Subcutaneous abdominal adipose tissue (tissue), 5 donors: ENCODE results near the gene EGFR.

Source experiments
- H3K27ac ChIP-seq: one replicate; pipeline ENCODE4 v1.7.0; 2013; ENCODE audit warnings: low read depth, mild to moderate bottlenecking, inconsistent platforms, low read length, moderate library complexity
- H3K27me3 ChIP-seq, 5 donors: one replicate each; pipeline ENCODE4 v1.7.0; 2013; ENCODE audit warnings: low read length in 5 of 5, inconsistent platforms in 1 of 5; ENCODE audit not compliant: control insufficient read depth in 5 of 5, insufficient read depth in 4 of 5
- H3K36me3 ChIP-seq, 5 donors: one replicate each; pipeline ENCODE4 v1.7.0; 2013; ENCODE audit warnings: low read length in 5 of 5; ENCODE audit not compliant: control insufficient read depth in 5 of 5, insufficient read depth in 5 of 5
- H3K4me1 ChIP-seq, 5 donors: one replicate each; pipeline ENCODE4 v1.7.0; 2013; ENCODE audit warnings: low read length in 5 of 5, mild to moderate bottlenecking in 3 of 5, moderate library complexity in 1 of 5; ENCODE audit not compliant: control insufficient read depth in 5 of 5, insufficient read depth in 5 of 5
- H3K4me3 ChIP-seq, 5 donors: one replicate each; pipeline ENCODE4 v1.7.0; 2013; ENCODE audit warnings: low read length in 5 of 5, low read depth in 1 of 5
- H3K9ac ChIP-seq, 5 donors: one replicate each; pipeline ENCODE4 v1.7.0; 2013; ENCODE audit warnings: low read length in 5 of 5, mild to moderate bottlenecking in 4 of 5, moderate library complexity in 3 of 5
- H3K9me3 ChIP-seq, 5 donors: one replicate each; pipeline ENCODE4 v1.7.0; 2013; ENCODE audit warnings: low read length in 5 of 5; ENCODE audit not compliant: control insufficient read depth in 5 of 5
- donor health status: healthy.
- donor health status: healthy.
- donor health status: healthy.
- donor health status: healthy.
- donor health status: healthy.

EGFR gene

GRCh38 chr7:55085511-55086412, 66.9 kb downstream of the EGFR start:
- Histone ChIP-seq H3K36me3 (no peaks in the 10 kb centered on the region), H3K9ac (peak overlapping the region in 1 of 5 donors; percentile 10), H3K9me3 (no peaks in the 10 kb centered on the region), H3K27ac (peak overlapping the region; percentile 42), H3K4me1 (peaks cover 6 to 45% (median 39%) of the 10 kb centered on the region in 5 donors), H3K27me3 (no peaks in the 10 kb centered on the region), H3K4me3 (no peak overlapping the region)

- H3K4me1 ChIP-seq = peaks cover 6 to 41% (median 35%) of the 10 kb centered on the region in 5 donors
- H3K36me3 ChIP-seq = no peaks in the 10 kb centered on the region
- no peaks in the 10 kb centered on the region for H3K9me3 ChIP-seq
- H3K27me3 ChIP-seq = no peaks in the 10 kb centered on the region
- peak overlapping the region; percentile 42 for H3K27ac ChIP-seq
- H3K9ac ChIP-seq = peak overlapping the region in 2 of 5 donors; percentile 7 to 10
- no peak overlapping the region for H3K4me3 ChIP-seq
Observed at GRCh38 chr7:55086413-55087201, 67.8 kb downstream of the EGFR start.

- Histone ChIP-seq H3K36me3 (no peaks in the 10 kb centered on the region), H3K4me1 (peaks cover 6 to 45% (median 38%) of the 10 kb centered on the region in 5 donors), H3K9ac (no peak overlapping the region), H3K27me3 (no peaks in the 10 kb centered on the region), H3K4me3 (no peak overlapping the region), H3K9me3 (no peaks in the 10 kb centered on the region), H3K27ac (peak overlapping the region; percentile 42)
Observed at GRCh38 chr7:55087521-55087961, 68.7 kb downstream of the EGFR start.

- H3K27me3 ChIP-seq = no peaks in the 10 kb centered on the region
- no peak overlapping the region for H3K4me3 ChIP-seq
- H3K4me1 ChIP-seq = peaks cover 6 to 51% (median 39%) of the 10 kb centered on the region in 5 donors
- no peaks in the 10 kb centered on the region for H3K9me3 ChIP-seq
- H3K27ac ChIP-seq = peak overlapping the region; percentile 42
- H3K36me3 ChIP-seq = no peaks in the 10 kb centered on the region
- H3K9ac ChIP-seq = no peak overlapping the region
Observed at GRCh38 chr7:55088107-55088506, 69.3 kb downstream of the EGFR start.

GRCh38 chr7:55088620-55089019, 69.8 kb downstream of the EGFR start:
- Histone ChIP-seq H3K27ac (peak overlapping the region; percentile 42), H3K36me3 (no peaks in the 10 kb centered on the region), H3K4me1 (peaks cover 6 to 55% (median 39%) of the 10 kb centered on the region in 5 donors), H3K4me3 (no peak overlapping the region), H3K9me3 (no peaks in the 10 kb centered on the region), H3K27me3 (no peaks in the 10 kb centered on the region), H3K9ac (peak overlapping the region in 1 of 5 donors; percentile 17)

- H3K4me1 ChIP-seq = peaks cover 0 to 51% (median 33%) of the 10 kb centered on the region in 5 donors
- no peaks in the 10 kb centered on the region for H3K27me3 ChIP-seq
- H3K9ac ChIP-seq = no peak overlapping the region
- no peaks in the 10 kb centered on the region for H3K9me3 ChIP-seq
- no peaks in the 10 kb centered on the region for H3K36me3 ChIP-seq
- no peak overlapping the region for H3K27ac ChIP-seq
- no peak overlapping the region for H3K4me3 ChIP-seq
Observed at GRCh38 chr7:55092186-55092974, 73.6 kb downstream of the EGFR start.

- Histone ChIP-seq H3K4me1 (peaks cover 0 to 47% (median 32%) of the 10 kb centered on the region in 5 donors), H3K27ac (no peak overlapping the region), H3K4me3 (no peak overlapping the region), H3K36me3 (no peaks in the 10 kb centered on the region), H3K9me3 (no peaks in the 10 kb centered on the region), H3K9ac (no peak overlapping the region), H3K27me3 (no peaks in the 10 kb centered on the region)
Observed at GRCh38 chr7:55092975-55093373, 74.2 kb downstream of the EGFR start.

- no peak overlapping the region for H3K27ac ChIP-seq
- H3K9ac ChIP-seq = no peak overlapping the region
- H3K4me1 ChIP-seq = peaks cover 0 to 41% (median 26%) of the 10 kb centered on the region in 5 donors
- H3K4me3 ChIP-seq = no peak overlapping the region
- H3K9me3 ChIP-seq = no peaks in the 10 kb centered on the region
- H3K36me3 ChIP-seq = no peaks in the 10 kb centered on the region
- H3K27me3 ChIP-seq = no peaks in the 10 kb centered on the region
Observed at GRCh38 chr7:55093674-55094073, 74.9 kb downstream of the EGFR start.

GRCh38 chr7:55094092-55094690, 75.4 kb downstream of the EGFR start:
- no peak overlapping the region for H3K27ac ChIP-seq
- H3K4me3 ChIP-seq = no peak overlapping the region
- peaks cover 0 to 41% (median 27%) of the 10 kb centered on the region in 5 donors for H3K4me1 ChIP-seq
- no peak overlapping the region for H3K9ac ChIP-seq
- H3K9me3 ChIP-seq = no peaks in the 10 kb centered on the region
- H3K36me3 ChIP-seq = no peaks in the 10 kb centered on the region
- H3K27me3 ChIP-seq = no peaks in the 10 kb centered on the region
